ENCODE measurements around the gene RMI1.

The RMI1 gene

DNA sequence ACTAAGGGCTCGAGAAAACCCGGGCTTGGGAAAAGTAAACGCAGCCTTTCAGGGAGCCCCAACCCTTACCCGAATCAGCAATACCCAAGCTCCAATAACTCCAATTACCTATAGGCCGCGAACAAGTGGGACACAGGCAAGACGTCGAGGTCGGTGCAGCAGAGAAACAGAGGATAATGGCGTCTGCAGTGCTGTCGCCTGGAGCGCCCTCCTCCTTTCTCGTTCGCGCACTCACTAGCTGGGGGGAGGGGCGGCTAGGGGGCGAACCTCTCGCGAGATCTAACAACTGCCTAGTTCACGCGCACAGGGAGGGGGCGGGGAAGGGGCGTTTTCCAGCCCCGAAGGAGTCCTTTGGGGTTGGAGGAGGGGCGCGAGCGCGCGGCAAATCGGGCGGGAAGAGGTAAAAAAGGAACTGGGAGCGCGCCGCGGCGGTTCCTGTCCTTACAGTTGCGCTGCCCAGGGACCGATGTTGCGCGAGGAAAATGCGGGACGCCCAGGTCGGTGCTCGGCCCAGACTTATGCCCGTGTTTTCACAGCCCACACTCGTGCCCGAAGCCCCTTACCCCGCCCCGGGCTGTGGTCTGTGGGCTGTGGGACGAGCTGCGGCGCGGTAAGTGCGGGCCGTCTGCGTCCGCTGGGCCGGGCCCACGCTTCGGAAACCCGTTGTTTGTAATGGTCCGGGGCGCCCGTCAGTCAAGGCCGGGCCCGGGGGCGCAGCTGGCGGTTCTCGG, at the start of gene RMI1:
TSS of gene RMI1 (plus strand) at position 411 of the 731 bp plus-strand sequence. CDS start 20,182 bp downstream, outside the sequence.
- Histone ChIP-seq H3K27me3 (ENCODE audit: insufficient read depth, low read length) (no peaks in the 10 kb centered on the region), H3K4me1 (ENCODE audit: control insufficient read depth, insufficient read depth, low read length, unreplicated experiment) (peaks cover 35% of the 10 kb centered on the region), H3K36me3 (ENCODE audit: insufficient read depth, low read length) (peaks cover 37% of the 10 kb centered on the region), H3K79me2 (ENCODE audit: control insufficient read depth, insufficient read depth, low read length, unreplicated experiment) (peaks cover 93% of the 10 kb centered on the region), H3K27ac (ENCODE audit: low read depth, low read length) (peak within 1 kb of the TSS; percentile 99), H2AFZ (ENCODE audit: low read length, unreplicated experiment) (peak within 1 kb of the TSS; percentile 73), H3K4me3 (ENCODE audit: low read depth, low read length) (peak within 1 kb of the TSS; percentile 98)

DNA sequence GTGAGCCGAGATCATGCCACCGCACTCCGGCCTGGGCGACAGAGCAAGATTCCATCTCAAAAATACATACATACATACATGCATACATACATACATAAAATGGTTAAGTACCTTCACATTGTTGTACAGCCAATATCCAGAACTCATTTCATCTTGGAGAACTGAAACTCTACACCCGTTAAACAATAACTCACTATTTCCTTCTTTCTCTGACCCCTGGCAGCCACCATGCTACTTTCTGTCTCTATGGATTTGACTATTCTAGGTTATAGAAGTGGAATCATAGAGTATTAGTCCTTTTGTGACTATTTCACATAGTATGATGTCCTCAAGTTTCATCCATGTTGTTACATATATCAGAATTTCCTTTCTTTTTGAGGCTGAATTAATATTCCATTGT, 49.7 kb upstream of the RMI1 start:
- H3K27ac ChIP-seq (ENCODE audit: low read depth, low read length): no peak overlapping the region
- H3K27me3 ChIP-seq (ENCODE audit: insufficient read depth, low read length): no peaks in the 10 kb centered on the region
- H2AFZ ChIP-seq (ENCODE audit: low read length, unreplicated experiment): no peak overlapping the region
- no peak overlapping the region for H3K4me3 ChIP-seq (ENCODE audit: low read depth, low read length)
- no peaks in the 10 kb centered on the region for H3K79me2 ChIP-seq (ENCODE audit: control insufficient read depth, insufficient read depth, low read length, unreplicated experiment)
- H3K4me1 ChIP-seq (ENCODE audit: control insufficient read depth, insufficient read depth, low read length, unreplicated experiment): peaks cover 26% of the 10 kb centered on the region
- H3K36me3 ChIP-seq (ENCODE audit: insufficient read depth, low read length): no peaks in the 10 kb centered on the region

DNA sequence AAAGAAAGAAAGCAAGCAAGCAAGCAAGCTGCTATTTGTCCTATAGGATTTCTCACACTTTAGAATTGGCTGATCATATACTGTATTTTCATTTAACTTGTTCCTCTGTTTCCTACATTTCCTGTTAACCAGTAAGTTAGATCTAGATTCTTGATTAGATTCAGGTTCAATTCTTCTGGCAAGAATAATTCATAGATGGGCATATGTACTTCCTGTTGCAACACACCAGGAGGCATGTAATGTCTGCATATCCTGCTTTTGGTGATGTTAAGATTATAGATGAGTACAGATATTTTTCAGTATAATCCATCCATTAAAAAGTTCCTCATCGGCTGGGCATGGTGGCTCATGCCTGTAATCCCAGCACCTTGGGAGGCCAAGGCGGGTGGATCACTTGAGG, 48.6 kb upstream of the RMI1 start:
- Histone ChIP-seq H3K4me3 (ENCODE audit: low read depth, low read length) (no peak overlapping the region), H2AFZ (ENCODE audit: low read length, unreplicated experiment) (no peak overlapping the region), H3K79me2 (ENCODE audit: control insufficient read depth, insufficient read depth, low read length, unreplicated experiment) (no peaks in the 10 kb centered on the region), H3K36me3 (ENCODE audit: insufficient read depth, low read length) (no peaks in the 10 kb centered on the region), H3K27me3 (ENCODE audit: insufficient read depth, low read length) (no peaks in the 10 kb centered on the region), H3K27ac (ENCODE audit: low read depth, low read length) (no peak overlapping the region), H3K4me1 (ENCODE audit: control insufficient read depth, insufficient read depth, low read length, unreplicated experiment) (peaks cover 37% of the 10 kb centered on the region)

DNA sequence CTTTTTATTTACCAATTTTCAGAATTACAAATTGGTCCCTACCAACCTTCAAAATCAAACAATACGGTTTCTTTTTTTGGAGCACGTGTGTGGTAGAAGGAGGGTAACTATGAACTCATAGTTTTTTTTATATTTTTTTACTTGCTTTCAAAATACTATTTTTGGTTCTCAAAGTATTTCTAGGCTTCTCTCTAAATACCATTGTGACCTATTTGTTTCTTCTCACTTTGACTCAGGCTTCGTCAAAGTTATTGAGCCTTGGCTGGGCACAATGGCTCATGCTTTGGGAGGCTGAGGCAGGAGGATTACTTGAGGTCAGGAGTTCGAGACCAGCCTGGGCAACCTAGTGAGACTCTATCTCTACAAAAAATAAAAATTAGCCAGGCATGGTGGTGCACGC, 47.8 kb upstream of the RMI1 start:
- no peaks in the 10 kb centered on the region for H3K79me2 ChIP-seq (ENCODE audit: control insufficient read depth, insufficient read depth, low read length, unreplicated experiment)
- H3K27me3 ChIP-seq (ENCODE audit: insufficient read depth, low read length): no peaks in the 10 kb centered on the region
- no peak overlapping the region for H3K4me3 ChIP-seq (ENCODE audit: low read depth, low read length)
- H3K36me3 ChIP-seq (ENCODE audit: insufficient read depth, low read length): no peaks in the 10 kb centered on the region
- no peak overlapping the region for H3K27ac ChIP-seq (ENCODE audit: low read depth, low read length)
- no peak overlapping the region for H2AFZ ChIP-seq (ENCODE audit: low read length, unreplicated experiment)
- peaks cover 43% of the 10 kb centered on the region for H3K4me1 ChIP-seq (ENCODE audit: control insufficient read depth, insufficient read depth, low read length, unreplicated experiment)

DNA sequence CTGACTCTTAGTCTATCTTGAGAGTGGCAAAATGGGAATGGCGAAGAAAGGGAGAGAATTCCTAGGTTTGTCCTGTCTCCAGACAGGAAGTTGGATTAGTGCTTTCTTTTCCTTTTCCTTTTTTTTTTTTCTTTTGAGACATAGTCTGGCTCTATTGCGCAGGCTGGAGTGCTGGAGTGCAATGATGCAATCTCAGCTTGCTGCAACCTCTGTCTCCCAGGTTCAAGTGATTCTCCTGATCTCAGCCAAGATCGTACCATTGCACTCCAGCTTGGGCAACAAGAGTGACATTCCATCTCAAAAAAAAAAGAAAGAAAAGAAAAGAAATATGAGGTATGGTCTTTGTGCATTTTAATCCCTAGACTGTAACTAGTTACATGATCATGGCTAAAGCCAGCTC, 46.8 kb upstream of the RMI1 start:
- Histone ChIP-seq H3K27me3 (ENCODE audit: insufficient read depth, low read length) (no peaks in the 10 kb centered on the region), H2AFZ (ENCODE audit: low read length, unreplicated experiment) (no peak overlapping the region), H3K27ac (ENCODE audit: low read depth, low read length) (peak overlapping the region; percentile 77), H3K79me2 (ENCODE audit: control insufficient read depth, insufficient read depth, low read length, unreplicated experiment) (no peaks in the 10 kb centered on the region), H3K4me3 (ENCODE audit: low read depth, low read length) (peak overlapping the region; percentile 33; the same call in 1 of the 2 replicates), H3K36me3 (ENCODE audit: insufficient read depth, low read length) (no peaks in the 10 kb centered on the region), H3K4me1 (ENCODE audit: control insufficient read depth, insufficient read depth, low read length, unreplicated experiment) (peaks cover 44% of the 10 kb centered on the region)

DNA sequence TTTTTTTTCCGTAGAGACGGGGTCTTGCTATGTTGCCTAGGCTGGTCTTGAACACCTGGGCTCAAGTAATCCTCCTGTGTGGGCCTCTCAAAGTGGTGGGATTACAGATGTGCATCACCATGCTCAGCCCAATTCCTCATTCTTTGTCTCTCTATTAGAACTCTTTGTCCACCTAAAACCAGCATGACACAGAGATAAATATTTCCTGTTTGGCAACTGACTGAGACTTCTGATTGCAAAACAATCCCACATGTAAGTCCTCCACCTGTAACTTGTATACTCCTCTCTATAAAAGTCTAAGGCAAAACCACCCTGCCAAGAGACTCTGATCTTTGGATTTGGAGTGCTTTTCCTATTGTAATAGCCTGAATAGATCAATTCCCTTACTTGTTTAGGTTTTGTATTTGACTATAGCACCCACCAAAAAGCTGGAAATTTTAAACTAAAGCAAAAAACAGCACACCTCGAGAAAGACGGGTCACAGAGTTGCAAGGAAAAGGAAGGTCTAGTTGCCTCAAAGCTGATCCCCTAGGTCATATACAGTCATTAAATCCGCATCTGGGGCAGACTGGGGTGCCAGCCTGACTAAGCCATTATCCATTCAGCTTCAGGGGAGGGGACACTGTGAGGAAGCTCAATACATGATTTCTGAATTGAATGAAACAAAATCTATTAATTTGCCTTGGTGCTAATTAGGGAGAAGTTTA, 45.9 kb upstream of the RMI1 start:
- no peaks in the 10 kb centered on the region for H3K36me3 ChIP-seq (ENCODE audit: insufficient read depth, low read length)
- H2AFZ ChIP-seq (ENCODE audit: low read length, unreplicated experiment): peak overlapping the region; percentile 28
- peaks cover 44% of the 10 kb centered on the region for H3K4me1 ChIP-seq (ENCODE audit: control insufficient read depth, insufficient read depth, low read length, unreplicated experiment)
- peak overlapping the region; percentile 42 for H3K4me3 ChIP-seq (ENCODE audit: low read depth, low read length)
- H3K27ac ChIP-seq (ENCODE audit: low read depth, low read length): peak overlapping the region; percentile 77
- no peaks in the 10 kb centered on the region for H3K27me3 ChIP-seq (ENCODE audit: insufficient read depth, low read length)
- no peaks in the 10 kb centered on the region for H3K79me2 ChIP-seq (ENCODE audit: control insufficient read depth, insufficient read depth, low read length, unreplicated experiment)

DNA sequence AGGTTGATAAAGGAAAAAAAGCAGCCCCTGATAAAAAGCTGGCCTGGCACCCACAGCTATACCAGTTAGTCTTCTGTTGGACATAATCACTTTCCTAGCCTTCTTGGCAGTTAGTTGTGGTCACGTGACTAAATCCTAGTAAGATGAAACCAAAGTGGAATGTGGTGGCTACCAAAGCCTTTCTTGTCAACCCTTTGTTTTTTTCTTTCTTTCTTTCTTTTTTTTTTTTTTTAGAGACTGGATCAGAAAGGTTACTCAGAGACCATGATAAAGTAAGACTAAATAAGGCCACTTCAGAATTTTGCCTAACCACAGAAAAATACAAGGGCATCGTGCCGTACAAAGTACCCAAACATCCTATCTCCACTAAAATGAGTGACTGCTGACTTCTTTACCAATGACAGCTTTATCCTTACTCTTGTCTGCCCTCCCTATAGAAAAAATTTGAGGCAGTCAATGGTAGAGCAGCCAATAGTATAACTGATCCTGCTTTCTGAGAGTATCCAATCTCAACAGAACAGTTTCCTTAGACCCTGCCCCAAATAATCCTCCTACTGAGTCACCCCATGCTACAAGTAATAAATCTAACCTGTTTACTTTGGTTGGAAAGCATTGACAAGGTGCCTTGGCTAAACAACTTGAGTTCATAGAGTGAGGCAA, 45.2 kb upstream of the RMI1 start:
- H3K27ac ChIP-seq (ENCODE audit: low read depth, low read length): peak overlapping the region; percentile 77
- no peaks in the 10 kb centered on the region for H3K79me2 ChIP-seq (ENCODE audit: control insufficient read depth, insufficient read depth, low read length, unreplicated experiment)
- H3K4me3 ChIP-seq (ENCODE audit: low read depth, low read length): peak overlapping the region; percentile 42
- peaks cover 44% of the 10 kb centered on the region for H3K4me1 ChIP-seq (ENCODE audit: control insufficient read depth, insufficient read depth, low read length, unreplicated experiment)
- peak overlapping the region; percentile 28 for H2AFZ ChIP-seq (ENCODE audit: low read length, unreplicated experiment)
- H3K36me3 ChIP-seq (ENCODE audit: insufficient read depth, low read length): no peaks in the 10 kb centered on the region
- H3K27me3 ChIP-seq (ENCODE audit: insufficient read depth, low read length): no peaks in the 10 kb centered on the region

DNA sequence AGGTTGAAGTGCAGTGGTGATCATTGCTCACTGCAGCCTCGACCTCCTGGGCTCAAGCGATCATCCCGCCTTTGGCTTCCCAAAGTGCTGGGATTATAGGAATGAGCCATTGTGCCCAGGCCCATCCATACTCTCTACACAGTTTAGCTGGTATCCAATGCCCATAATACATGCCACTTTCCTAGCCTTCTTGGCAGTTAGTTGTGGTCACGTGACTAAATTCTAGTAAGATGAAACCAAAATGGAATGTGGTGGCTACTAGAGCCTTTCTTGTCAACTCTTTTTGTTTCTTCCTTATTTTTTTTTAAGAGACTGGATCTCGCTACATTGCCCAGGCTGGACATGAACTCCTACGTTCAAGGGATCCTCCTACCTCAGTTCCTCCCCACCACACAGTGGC, 44.1 kb upstream of the RMI1 start:
- no peak overlapping the region for H2AFZ ChIP-seq (ENCODE audit: low read length, unreplicated experiment)
- no peaks in the 10 kb centered on the region for H3K27me3 ChIP-seq (ENCODE audit: insufficient read depth, low read length)
- no peak overlapping the region for H3K4me3 ChIP-seq (ENCODE audit: low read depth, low read length)
- H3K79me2 ChIP-seq (ENCODE audit: control insufficient read depth, insufficient read depth, low read length, unreplicated experiment): no peaks in the 10 kb centered on the region
- peaks cover 44% of the 10 kb centered on the region for H3K4me1 ChIP-seq (ENCODE audit: control insufficient read depth, insufficient read depth, low read length, unreplicated experiment)
- no peak overlapping the region for H3K27ac ChIP-seq (ENCODE audit: low read depth, low read length)
- 0 out of 2 replicates have a peak, but pooled peaks cover 4% of the 10 kb centered on the region for H3K36me3 ChIP-seq (ENCODE audit: insufficient read depth, low read length)

DNA sequence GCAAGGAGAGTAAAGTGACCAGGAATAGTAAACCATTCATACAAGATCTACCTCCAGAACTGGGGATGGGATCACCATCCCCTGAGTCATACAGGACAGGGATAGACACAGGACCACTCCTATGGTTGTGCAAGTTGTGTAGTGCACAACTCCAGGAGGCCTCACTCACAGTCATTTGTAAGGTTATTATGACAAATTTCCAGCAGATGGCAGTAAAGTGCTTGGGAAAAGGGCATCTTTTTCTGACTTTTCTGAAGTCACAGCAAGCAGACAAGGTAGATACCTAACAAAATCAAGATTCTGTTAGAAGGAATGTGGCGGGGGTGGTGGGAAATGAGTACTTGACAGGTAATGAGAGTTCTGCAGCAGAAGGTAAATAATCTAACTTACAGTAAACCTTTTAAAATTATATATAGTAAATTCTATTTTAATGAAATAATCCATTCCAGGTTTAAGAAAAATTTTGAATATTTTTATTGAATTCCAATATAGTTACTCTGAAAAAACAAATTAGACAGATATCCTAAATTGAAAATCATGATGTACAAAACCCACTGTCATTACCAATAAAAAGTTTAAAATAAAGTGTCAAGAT, 42.6 kb upstream of the RMI1 start:
- Histone ChIP-seq H3K79me2 (ENCODE audit: control insufficient read depth, insufficient read depth, low read length, unreplicated experiment) (no peaks in the 10 kb centered on the region), H2AFZ (ENCODE audit: low read length, unreplicated experiment) (no peak overlapping the region), H3K27me3 (ENCODE audit: insufficient read depth, low read length) (no peaks in the 10 kb centered on the region), H3K36me3 (ENCODE audit: insufficient read depth, low read length) (peaks cover 4% of the 10 kb centered on the region), H3K4me1 (ENCODE audit: control insufficient read depth, insufficient read depth, low read length, unreplicated experiment) (peaks cover 44% of the 10 kb centered on the region), H3K4me3 (ENCODE audit: low read depth, low read length) (no peak overlapping the region), H3K27ac (ENCODE audit: low read depth, low read length) (no peak overlapping the region)

DNA sequence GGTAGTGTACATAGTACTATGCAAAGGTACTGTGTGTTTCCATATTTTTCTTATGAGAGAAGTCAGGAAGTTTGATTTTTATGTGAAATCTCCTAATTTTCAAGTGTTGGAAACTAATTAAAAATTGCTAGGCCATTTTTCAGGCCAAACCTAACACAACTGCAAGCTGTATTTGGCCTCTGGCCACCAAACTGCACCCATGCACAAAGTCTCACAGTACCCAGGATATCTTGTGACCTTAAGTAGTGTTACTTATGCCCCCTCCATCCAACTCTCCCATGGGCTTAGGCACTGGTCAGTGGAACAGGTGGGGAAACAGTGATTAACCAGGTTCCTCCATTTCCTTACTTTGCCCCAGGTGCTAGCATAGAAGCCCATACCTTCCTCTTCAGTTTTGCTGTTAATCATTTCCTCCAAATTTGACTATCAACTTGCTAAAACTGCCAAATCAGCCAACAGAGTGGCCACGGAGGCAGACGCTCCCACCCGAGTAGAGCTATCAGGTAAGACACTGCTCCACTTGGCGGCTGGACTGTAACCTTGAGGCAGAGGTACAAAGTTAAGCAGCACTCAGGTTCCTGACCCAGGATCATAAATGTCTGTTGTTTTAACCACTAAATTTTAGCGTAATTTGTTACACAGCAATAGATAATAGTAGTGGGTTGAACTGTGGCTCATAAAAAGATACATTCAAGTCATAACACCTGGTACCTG, 39.9 kb upstream of the RMI1 start:
- Histone ChIP-seq H3K4me1 (ENCODE audit: control insufficient read depth, insufficient read depth, low read length, unreplicated experiment) (peaks cover 19% of the 10 kb centered on the region), H3K79me2 (ENCODE audit: control insufficient read depth, insufficient read depth, low read length, unreplicated experiment) (no peaks in the 10 kb centered on the region), H2AFZ (ENCODE audit: low read length, unreplicated experiment) (no peak overlapping the region), H3K27me3 (ENCODE audit: insufficient read depth, low read length) (no peaks in the 10 kb centered on the region), H3K4me3 (ENCODE audit: low read depth, low read length) (no peak overlapping the region), H3K27ac (ENCODE audit: low read depth, low read length) (no peak overlapping the region), H3K36me3 (ENCODE audit: insufficient read depth, low read length) (peaks cover 8% of the 10 kb centered on the region)
